ENCODE results near the gene DCLRE1B. TPM values are rescaled to one million over a fixed set of nuclear protein-coding genes. Genes with fewer than 3 reads are reported as not detected.
"Not testable (repeated sequence)": the region's sequence is repeated elsewhere in the genome, so short reads cannot be mapped to it uniquely, and the experiment has no call there.

Gene DCLRE1B
- total and polyA plus RNA-seq, 11 donors = 0.38 to 6.0 (median 2.2) TPM

GRCh38 chr1:113945329-113945728 lies 40.2 kb downstream of the DCLRE1B start:
- WGBS, 4 donors = 94 to 100% (median 99%) methylated on average over 1 of the region's 1 CpG
- no peak overlapping the region for H3K4me3 ChIP-seq
- TF ChIP-seq CTCF (IDR thresholded peaks at IDR 0.05) (no peak), POLR2A (IDR thresholded peaks at IDR 0.05) (no peak)
- peaks cover 0 to 41% (median 29%) of the 10 kb centered on the region in 9 donors for H3K36me3 ChIP-seq
- no peak for ATAC-seq
- intact Hi-C loops (cut with DNase I) = no loop called here
- H3K27ac ChIP-seq = no peak overlapping the region
- DNase-seq = no peak
- H3K4me1 ChIP-seq = peaks cover 0 to 56% (median 25%) of the 10 kb centered on the region in 12 donors
- peaks cover 0 to 8% (median 0%) of the 10 kb centered on the region in 12 donors for H3K9me3 ChIP-seq
- H3K27me3 ChIP-seq = no peaks in the 10 kb centered on the region

- Histone ChIP-seq H3K9me3 (peaks cover 0 to 8% (median 0%) of the 10 kb centered on the region in 12 donors), H3K27me3 (no peaks in the 10 kb centered on the region), H3K4me3 (no peak overlapping the region), H3K4me1 (peaks cover 0 to 50% (median 24%) of the 10 kb centered on the region in 12 donors), H3K27ac (no peak overlapping the region), H3K36me3 (peaks cover 0 to 35% (median 21%) of the 10 kb centered on the region in 9 donors)
- DNase-seq (no peak), ATAC-seq (no peak)
- TF ChIP-seq CTCF (IDR thresholded peaks at IDR 0.05) = no peak
- TF ChIP-seq POLR2A (IDR thresholded peaks at IDR 0.05) = no peak
- intact Hi-C loops (cut with DNase I) = no loop called here
- WGBS, 4 donors = 26 to 75% (median 58%) methylated on average over 1 of the region's 1 CpG
Measured at GRCh38 chr1:113946112-113946511, 41.0 kb downstream of the DCLRE1B start.

GRCh38 chr1:113946678-113947387 lies 41.7 kb downstream of the DCLRE1B start:
- H3K4me3 ChIP-seq = peak overlapping the region in 1 of 12 donors; percentile 2
- peaks cover 0 to 27% (median 14%) of the 10 kb centered on the region in 9 donors for H3K36me3 ChIP-seq
- peak overlapping the region in 7 of 12 donors; percentile 5 to 62 (median 37) for H3K27ac ChIP-seq
- peaks cover 0 to 8% (median 0%) of the 10 kb centered on the region in 12 donors for H3K9me3 ChIP-seq
- TF ChIP-seq CTCF (IDR thresholded peaks at IDR 0.05) = no peak
- no peak for TF ChIP-seq POLR2A (IDR thresholded peaks at IDR 0.05)
- no peak for DNase-seq
- peak; percentile 34 to 57 (median 46) for ATAC-seq
- H3K4me1 ChIP-seq = peaks cover 0 to 50% (median 24%) of the 10 kb centered on the region in 12 donors
- H3K27me3 ChIP-seq = no peaks in the 10 kb centered on the region
- WGBS, 4 donors = 26 to 37% (median 30%) methylated on average over 3 of the region's 3 CpGs
- intact Hi-C loops (cut with DNase I) = no loop called here

- peak in 1 of 4 donors; percentile 7 for ATAC-seq
- TF ChIP-seq POLR2A (IDR thresholded peaks at IDR 0.05) (no peak), CTCF (IDR thresholded peaks at IDR 0.05) (no peak)
- Histone ChIP-seq H3K4me1 (peaks cover 0 to 51% (median 24%) of the 10 kb centered on the region in 12 donors), H3K9me3 (peaks cover 0 to 8% (median 0%) of the 10 kb centered on the region in 12 donors), H3K36me3 (peaks cover 0 to 22% (median 7%) of the 10 kb centered on the region in 9 donors), H3K27ac (peak overlapping the region in 7 of 12 donors; percentile 5 to 62 (median 37)), H3K27me3 (no peaks in the 10 kb centered on the region), H3K4me3 (peak overlapping the region in 1 of 12 donors; percentile 2)
- no peak for DNase-seq
- 25 to 37% (median 31%) methylated on average over 3 of the region's 3 CpGs for WGBS, 4 donors
- intact Hi-C loops (cut with DNase I) = no loop called here
Measured at GRCh38 chr1:113947388-113948107, 42.4 kb downstream of the DCLRE1B start.

GRCh38 chr1:113948151-113948550 lies 43.0 kb downstream of the DCLRE1B start:
- intact Hi-C loops (cut with DNase I); H3K9me3 ChIP-seq; DNase-seq; H3K4me3 ChIP-seq; H3K27me3 ChIP-seq; ATAC-seq: not testable (repeated sequence)
- 80 to 88% (median 85%) methylated on average over 4 of the region's 4 CpGs for WGBS, 4 donors
- H3K27ac ChIP-seq = peak overlapping the region in 3 of 12 donors; percentile 5 to 62 (median 58)
- H3K4me1 ChIP-seq = peaks cover 0 to 47% (median 24%) of the 10 kb centered on the region in 12 donors
- H3K36me3 ChIP-seq = peaks cover 0 to 26% (median 2%) of the 10 kb centered on the region in 9 donors

Measured in heart left ventricle (tissue), 16 donors.